ENCODE data around the gene FAM184B.
"Not testable (repeated sequence)": the region's sequence is repeated elsewhere in the genome, so short reads cannot be mapped to it uniquely, and the experiment has no call there.

The FAM184B gene

GRCh38 chr4:17713779-17714178 lies 67.6 kb downstream of the FAM184B start:
- DNase-seq = no peak

DNA sequence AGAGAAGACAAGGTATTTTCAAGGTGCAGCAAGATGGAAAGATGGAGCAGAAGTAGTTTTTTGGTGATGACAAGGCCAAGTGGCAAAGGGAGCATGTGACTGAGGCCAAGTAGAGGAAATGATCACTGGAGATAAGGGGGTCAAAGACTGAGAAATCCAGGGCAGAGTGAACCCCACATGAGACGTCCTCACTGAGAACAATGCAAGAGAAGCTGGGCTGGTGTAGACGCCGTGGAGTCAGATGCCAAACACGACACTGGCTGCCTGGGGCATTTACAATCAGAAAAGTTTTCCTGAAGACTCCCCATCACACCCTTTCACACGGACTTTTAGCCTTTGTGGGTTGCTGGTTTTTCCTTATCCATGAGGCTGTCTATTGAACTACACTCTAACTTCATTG lies 69.3 kb downstream of the FAM184B start:
- no peak for DNase-seq

GRCh38 chr4:17711206-17711605 lies 70.2 kb downstream of the FAM184B start:
- DNase-seq = not testable (repeated sequence)

GRCh38 chr4:17709763-17710068 lies 71.7 kb downstream of the FAM184B start:
- DNase-seq = no peak

DNA sequence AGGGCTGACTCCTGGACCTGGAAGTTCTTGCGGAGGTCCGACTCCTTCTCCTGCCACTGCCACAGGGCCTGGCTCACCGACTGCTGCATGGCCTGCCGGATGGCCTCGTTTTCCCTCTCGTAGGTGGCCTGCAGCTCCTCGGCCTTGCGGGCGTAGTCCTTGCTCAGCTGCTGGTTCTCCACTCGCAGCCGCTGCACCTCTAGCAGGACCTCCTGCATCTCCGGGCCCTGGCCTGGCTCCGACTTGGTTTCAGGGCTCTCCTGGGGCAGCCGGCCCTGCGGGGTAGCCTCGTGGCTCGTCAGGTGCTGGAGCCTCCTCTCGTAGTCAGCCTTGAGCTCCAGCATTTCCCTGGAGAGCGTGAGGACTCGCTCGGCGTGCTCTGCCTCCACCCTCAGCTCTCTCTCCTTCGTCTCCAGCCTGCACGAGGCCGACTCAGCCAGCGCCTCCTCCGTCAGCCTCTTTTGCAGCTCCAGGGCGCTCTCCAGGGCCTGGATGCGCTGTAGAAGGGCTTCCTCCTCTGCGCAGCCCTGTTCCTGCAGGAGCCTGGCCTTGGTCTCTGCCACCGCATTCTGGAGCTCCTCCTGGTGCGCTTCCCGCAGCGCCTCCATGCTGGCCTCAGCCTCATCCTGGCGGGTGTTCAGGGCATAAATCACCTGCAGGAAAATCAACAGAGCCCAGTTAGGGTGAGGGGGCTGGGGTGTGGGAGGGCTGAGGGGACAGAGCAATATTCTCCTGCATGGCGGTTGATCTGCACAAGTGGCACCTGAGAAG lies 72.2 kb downstream of the FAM184B start:
- no peak for DNase-seq

- no peak for DNase-seq
Observed at GRCh38 chr4:17707671-17708070, 73.8 kb downstream of the FAM184B start.

GRCh38 chr4:17705107-17705506 lies 76.3 kb downstream of the FAM184B start:
- no peak for DNase-seq

GRCh38 chr4:17704020-17704650 lies 77.3 kb downstream of the FAM184B start:
- DNase-seq = no peak

- peak in 1 of 2 experiments; percentile 5 for DNase-seq
Observed at GRCh38 chr4:17702641-17703040, 78.8 kb downstream of the FAM184B start.

DNA sequence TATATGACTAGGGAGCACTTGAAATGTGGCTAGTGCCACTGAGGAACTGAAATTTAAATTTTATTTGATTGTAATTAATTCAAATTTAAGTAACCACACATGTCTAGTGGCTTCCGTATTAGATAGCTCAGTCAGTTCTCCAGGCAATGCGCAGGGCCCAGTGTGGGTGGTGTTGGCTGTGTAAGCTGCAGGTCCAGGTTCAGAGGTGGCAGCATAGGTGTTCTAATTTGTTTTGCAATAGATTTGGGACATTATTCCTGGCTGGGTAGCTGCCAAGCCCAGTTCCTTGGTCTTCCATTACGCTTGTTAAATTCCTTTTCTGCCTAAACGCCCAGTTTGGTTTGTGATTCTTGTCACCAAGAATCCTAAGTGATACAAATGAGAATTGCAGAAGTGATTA lies 79.5 kb downstream of the FAM184B start:
- DNase-seq = no peak

DNA sequence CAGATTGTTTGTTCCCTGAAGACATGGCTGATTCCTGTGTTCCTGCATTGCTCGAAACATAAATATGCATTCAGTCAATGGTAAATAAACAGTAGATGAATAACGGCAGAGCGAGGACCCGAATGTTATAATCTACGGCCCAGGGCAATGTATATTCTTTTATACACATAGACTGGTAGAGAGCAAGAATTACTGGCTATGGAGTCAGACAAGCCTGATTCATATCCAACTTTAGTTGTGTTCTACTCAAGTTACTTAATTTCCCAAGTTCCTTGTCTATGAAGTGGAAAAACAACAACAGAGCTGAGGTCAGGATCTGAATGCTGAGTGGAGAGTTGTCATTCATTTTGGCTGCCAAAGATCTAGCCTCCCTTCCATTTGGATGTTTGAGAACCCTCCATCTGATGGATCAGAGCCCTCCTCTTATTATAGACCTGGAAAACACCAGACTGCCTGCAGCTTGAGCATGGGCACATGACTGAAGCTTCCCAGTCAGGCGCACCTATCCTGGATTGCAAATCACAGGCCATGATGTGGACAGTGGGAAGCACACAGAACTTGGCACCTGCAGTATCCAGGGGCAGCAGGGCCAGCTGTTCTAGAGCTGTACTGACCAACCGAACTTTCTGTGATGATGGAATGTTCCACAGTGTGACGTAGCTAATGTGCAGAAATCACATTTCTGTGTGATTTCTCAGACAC lies 80.1 kb downstream of the FAM184B start:
- no peak for DNase-seq

DNA sequence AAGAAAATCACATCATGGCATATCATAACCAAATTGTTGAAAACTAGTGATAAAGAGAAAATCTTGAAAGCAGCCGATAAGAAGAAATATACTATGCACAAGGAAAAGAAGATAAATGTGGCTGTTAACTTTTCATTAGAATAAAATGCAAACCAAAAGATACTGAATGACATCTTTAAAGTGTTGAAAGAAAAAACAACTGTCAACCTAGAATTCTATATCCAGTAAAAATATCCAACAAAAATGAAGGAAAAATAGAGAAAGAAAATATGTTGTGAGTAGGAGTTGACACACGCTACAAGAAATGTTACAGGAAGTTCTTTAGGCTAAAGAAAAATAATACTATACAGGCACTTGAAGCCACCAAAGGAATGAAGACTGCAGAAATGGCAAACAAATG lies 82.0 kb downstream of the FAM184B start:
- DNase-seq = no peak

DNA sequence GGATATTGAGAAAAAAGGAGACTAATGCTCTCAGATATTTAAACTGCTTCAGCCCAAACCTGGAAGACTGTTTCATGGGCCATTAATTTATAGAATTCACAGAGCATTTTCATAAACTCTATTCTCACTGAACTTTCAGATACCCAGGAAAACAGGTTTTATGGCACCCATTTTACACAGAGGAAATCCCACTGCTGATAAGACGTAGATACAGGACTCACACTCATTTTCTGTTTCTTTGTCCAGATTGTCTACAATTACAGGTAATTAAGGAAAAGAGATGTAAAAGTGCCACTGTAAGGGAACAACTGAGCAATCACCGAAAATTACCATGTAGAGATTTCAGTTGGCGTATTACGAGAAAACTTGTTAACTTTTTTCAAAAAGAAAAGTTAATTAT lies 83.3 kb downstream of the FAM184B start:
- DNase-seq = no peak

DNA sequence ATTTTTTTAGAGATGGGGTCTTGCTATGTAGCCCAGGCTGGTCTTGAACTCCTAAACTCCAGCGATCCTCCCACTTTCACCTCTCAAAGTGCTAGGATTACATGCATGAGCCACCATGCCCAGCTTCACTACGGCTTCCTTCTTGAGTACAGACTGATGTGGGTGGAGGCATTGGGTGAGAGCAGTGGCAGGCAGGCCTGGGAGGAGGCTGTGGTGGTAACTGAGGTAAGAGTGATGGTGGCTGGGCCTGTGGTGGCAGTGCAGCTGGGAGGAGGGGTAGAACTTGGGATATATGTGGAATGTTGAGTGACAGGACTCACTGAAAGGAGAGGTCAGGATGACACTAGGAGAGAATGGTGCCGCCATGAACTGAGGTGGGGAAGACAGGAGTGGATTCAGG lies 86.1 kb downstream of the FAM184B start:
- DNase-seq = no peak

DNA sequence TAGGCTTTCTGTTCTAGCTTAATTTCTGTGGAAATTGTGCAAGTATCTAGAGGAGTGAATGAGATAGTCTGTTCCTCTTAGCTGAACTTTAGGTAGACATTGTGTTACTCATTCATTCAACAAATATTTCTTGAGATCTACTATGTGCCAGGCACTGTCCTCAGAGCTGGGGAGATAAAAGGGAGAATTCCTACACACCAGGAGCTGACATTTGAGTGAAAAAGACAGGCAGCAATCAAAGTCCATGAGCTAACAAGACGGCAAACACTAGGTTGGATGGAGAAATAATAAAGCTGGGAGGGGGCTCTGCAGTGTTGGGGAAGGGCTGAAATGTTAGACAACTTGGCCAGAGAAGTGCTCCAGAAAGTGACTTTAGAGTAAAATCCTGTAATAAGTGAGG lies 86.9 kb downstream of the FAM184B start:
- no peak for DNase-seq

- no peak for DNase-seq
Observed at GRCh38 chr4:17690898-17691297, 90.5 kb downstream of the FAM184B start.

DNA sequence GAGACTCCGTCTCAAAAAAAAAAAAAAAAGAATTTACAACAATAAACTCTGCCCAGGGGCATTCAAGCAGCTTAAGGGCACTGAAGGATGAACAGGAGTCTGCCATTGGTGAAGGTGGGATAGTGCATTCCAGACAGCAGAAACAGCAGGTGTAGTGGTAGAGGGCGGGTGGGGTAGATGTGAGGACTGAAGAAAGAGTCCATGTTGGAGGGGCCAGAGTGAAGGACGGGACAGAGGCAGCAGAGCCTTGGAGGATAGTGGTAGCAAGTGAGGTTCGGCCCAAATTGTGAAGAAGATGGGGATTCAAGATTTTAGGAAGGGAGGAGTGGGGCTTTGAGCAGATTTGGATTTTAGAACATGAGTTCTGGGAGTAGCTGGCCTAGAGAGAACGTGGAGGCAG lies 91.3 kb downstream of the FAM184B start:
- no peak for DNase-seq

DNA sequence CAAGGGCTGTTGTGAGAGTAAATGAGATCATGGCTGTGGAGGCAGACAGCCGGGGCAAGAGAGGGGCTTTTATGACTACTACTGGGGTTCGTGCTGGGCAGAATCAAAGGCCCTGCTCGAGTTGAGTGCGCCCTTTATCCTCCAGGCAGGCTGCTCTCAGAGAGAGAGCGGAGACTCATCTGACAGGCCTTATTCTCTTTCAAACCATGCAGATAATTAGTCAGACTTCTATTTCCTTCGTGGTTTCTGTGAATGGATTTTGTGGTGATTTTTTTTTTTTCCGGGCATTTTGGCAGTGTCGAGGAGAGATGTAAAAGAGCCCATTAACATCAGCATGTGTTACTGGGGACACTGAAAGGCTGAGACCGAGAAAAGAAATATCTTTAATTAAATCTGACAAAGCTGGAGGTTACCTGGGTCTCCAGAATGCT lies 93.4 kb downstream of the FAM184B start:
- DNase-seq = no peak

DNA sequence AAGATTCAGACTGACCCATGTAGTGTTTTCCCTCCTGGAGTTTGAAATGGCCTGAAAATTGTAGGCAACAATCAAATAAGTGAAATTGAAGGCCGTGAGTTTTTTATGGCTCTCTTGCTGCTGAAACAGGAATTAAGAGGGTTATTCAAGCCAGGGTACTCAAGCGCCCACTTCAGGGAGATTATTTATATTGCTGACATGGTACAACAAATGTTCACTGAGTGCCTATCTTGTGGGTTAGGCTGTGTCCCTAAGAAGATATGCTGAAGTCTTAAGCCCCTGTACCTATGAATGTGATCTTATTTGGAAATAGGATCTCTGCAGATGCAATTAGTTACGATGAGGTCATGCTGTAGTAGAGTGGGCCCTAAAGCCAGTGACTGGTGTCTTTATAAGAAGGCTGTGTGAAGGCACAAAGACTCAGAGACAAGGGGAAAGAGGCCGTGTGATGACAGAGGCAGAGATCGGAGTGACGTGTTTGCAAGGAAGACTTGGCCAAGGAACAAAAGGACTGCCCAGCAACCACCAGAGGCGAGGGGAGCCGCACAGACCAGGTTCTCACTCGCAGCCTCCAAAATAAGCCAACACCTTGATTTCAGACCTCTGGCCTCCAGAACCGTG lies 94.1 kb downstream of the FAM184B start:
- DNase-seq = no peak

- DNase-seq = not testable (repeated sequence)
Observed at GRCh38 chr4:17684648-17685047, 96.8 kb downstream of the FAM184B start.

- DNase-seq = no peak
Observed at GRCh38 chr4:17682222-17682566, 99.2 kb downstream of the FAM184B start.

GRCh38 chr4:17681281-17682221 lies 99.9 kb downstream of the FAM184B start:
- DNase-seq = no peak
